Type B pancreatic cell (in vitro differentiated cells): ENCODE measurements around the gene IL17RC. TPM values are rescaled to one million over a fixed set of nuclear protein-coding genes. Genes with fewer than 3 reads are reported as not detected.
"Not testable (repeated sequence)": the region's sequence is repeated elsewhere in the genome, so short reads cannot be mapped to it uniquely, and the experiment has no call there.

Experiments used
- DNase-seq: peaks from one replicate; pipeline ENCODE4 v3.0.0; 2021; ENCODE audit warnings: mixed read lengths; ENCODE audit not compliant: unreplicated experiment; ENCODE audit errors: extremely low spot score
- H3K27ac Mint-ChIP-seq: 2 replicates; pipeline ENCODE4 v1.8.0; 2021; ENCODE audit warnings: mild to moderate bottlenecking, mixed read lengths
- H3K27me3 Mint-ChIP-seq: 2 replicates; pipeline ENCODE4 v1.8.0; 2021; ENCODE audit warnings: mixed read lengths
- H3K36me3 Mint-ChIP-seq: 2 replicates; pipeline ENCODE4 v1.8.0; 2021; ENCODE audit warnings: mixed read lengths
- H3K4me1 Mint-ChIP-seq: one replicate; pipeline ENCODE4 v1.8.0; 2021; ENCODE audit warnings: mixed read lengths; ENCODE audit not compliant: unreplicated experiment
- H3K4me3 Mint-ChIP-seq: 2 replicates; pipeline ENCODE4 v1.8.0; 2021; ENCODE audit warnings: mild to moderate bottlenecking, mixed read lengths
- H3K9me3 Mint-ChIP-seq: 2 replicates; pipeline ENCODE4 v1.8.0; 2021; ENCODE audit warnings: mixed read lengths
- total RNA-seq: library from RNA; stranded (reverse); gene quantifications from 2 replicates; pipeline ENCODE4 v1.2.1, GENCODE V29; 2021; ENCODE audit warnings: low replicate concordance
- TF ChIP-seq, protein P1 (sequence below): fragments of 200-600 bp; sonication (generic); conservative IDR thresholded peaks from 2 replicates; pipeline ENCODE4 v1.5.0; 2021; ENCODE audit warnings: antibody characterized with exemption, mild to moderate bottlenecking

IL17RC gene
- total RNA-seq, 1 donor from 2014 or later: 22.6 TPM

DNA sequence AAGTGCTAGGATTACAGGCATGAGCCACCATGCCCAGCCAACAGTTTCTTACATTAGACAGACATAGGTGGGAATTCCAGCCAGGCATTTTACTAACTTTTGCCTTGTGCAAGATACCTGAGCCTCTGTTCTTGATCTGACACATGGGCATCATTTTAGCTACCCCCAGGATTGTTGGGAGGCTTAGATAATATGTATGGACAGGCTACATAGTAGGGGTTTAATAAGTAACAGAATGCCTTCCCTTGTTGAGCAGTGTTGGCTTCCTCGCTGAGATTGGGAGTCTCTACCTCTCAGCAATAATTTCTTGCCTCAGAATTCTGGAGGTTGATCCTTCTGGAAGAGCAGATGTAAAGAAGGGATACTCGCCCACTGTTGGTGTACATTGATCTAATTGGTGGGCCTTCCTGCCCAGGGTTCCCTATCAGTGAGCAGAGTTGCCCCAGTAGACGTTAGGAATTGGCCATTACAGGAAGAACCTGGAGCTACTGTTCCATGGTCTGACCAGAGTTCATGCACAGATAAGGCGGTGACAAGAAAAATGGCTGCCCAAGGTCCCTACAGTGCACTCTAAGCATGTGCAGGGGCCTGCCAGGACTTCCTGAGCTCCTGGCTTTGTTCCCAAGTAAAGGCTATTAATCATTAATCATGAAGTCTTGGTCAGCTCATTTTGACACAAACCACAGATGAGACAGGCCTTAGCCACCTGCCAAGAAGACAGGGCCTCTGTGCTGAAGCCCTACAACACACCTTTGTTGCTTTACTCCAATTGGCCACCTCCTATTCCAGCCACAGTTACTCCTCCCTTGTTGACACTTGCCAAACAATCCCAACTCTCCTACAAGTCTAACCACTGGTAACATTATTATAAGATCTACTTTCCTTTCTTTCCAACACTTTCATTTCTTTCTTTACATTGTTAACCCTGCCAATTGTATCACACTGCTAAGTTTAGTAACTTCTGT lies 19.2 kb upstream of the IL17RC start:
- H3K27me3 Mint-ChIP-seq: no peaks in the 10 kb centered on the region
- H3K4me3 Mint-ChIP-seq: peak overlapping the region; percentile 60
- peaks cover 9% of the 10 kb centered on the region for H3K36me3 Mint-ChIP-seq
- H3K27ac Mint-ChIP-seq: peak overlapping the region; percentile 69
- no peaks in the 10 kb centered on the region for H3K9me3 Mint-ChIP-seq
- TF ChIP-seq, protein P1, sequence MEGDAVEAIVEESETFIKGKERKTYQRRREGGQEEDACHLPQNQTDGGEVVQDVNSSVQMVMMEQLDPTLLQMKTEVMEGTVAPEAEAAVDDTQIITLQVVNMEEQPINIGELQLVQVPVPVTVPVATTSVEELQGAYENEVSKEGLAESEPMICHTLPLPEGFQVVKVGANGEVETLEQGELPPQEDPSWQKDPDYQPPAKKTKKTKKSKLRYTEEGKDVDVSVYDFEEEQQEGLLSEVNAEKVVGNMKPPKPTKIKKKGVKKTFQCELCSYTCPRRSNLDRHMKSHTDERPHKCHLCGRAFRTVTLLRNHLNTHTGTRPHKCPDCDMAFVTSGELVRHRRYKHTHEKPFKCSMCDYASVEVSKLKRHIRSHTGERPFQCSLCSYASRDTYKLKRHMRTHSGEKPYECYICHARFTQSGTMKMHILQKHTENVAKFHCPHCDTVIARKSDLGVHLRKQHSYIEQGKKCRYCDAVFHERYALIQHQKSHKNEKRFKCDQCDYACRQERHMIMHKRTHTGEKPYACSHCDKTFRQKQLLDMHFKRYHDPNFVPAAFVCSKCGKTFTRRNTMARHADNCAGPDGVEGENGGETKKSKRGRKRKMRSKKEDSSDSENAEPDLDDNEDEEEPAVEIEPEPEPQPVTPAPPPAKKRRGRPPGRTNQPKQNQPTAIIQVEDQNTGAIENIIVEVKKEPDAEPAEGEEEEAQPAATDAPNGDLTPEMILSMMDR: no peak
- no peak for DNase-seq
- peaks cover 32% of the 10 kb centered on the region for H3K4me1 Mint-ChIP-seq

DNA sequence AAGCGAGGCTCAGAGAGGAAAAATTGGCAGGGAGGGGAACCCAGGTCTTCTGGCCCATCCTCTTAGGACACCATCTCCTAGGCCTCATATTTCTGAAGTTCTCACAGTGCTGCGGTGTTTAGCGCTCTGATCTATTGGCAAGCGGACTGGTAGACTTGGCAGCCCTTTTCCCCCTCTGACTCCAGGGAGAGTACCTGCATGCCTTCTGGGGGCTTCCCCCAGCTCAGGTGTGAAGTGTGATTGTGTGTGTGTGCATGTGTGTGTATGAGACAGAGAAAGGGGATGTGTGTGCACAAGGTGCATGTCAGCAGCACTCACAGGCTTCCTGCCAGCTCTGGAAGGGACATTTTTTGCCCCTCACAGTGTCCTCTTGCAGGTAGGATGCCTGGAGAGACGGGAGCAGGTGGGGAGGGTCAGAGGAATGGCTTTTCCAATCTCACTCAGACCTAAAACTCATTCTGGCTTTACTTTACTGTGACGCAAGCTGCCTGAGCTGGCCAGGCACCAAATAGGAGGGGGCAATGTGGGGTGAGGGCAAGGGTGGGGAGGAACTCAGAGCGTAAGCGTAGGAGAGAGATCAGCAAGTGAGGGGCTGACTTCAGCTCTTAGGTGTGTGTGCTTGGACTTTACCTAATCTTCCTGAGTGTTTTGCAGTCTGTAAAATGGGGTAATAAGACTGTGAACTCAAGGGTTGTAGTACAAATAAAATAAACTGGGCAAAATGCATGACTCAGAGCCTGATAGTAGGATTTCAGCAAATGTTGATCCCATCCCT lies 18.2 kb upstream of the IL17RC start:
- Mint-ChIP-seq H3K9me3 (no peaks in the 10 kb centered on the region), H3K4me1 (peaks cover 37% of the 10 kb centered on the region), H3K27ac (peak overlapping the region; percentile 69), H3K4me3 (peak overlapping the region; percentile 25), H3K27me3 (no peaks in the 10 kb centered on the region), H3K36me3 (peaks cover 5% of the 10 kb centered on the region)
- no peak for DNase-seq
- TF ChIP-seq, protein P1: no peak

DNA sequence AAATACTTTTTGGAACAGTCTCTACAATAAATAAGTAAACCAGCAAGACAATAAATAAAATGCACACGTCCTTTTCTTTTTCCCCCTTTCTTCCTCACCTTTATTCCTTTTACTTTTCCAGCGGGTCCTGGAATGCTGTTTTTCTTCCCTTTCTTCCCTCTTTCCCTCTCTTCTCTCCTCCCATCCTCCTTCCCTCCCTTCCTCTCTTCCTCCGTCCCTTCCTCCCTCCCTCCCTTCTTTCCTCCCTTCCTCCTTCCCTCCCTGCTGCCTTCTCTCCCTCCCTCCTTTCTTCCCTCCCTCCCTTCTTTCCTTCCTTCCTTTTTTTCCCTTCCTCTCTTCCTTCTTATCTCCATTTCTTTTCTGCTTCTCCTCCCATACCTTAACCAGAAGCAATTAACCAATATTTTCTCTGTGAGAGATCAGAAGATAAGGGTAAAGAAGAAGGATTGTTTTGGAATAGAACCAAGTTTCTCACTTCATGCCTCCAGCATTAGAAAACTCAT lies 17.6 kb upstream of the IL17RC start:
- peak overlapping the region; percentile 69 for H3K27ac Mint-ChIP-seq

DNA sequence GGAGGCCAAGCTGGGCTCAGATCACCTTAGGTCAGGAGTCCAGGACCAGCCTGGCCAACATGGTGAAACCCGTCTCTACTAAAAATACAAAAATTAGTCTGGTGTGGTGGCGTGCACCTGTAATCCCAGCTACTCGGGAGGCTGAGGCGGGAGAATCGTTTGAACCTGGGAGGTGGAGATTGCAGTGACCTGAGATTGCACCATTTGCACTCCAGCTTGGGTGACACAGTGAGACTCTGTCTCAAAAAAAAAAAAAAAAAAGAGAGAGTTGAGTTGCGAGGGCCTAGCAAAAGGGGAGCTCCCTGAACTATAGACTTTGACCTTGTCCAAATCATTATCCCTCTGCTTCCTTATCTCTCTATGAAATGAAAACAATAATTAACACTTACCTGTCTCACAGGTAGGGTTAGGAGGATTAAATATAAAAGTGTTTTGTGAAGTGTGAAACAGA lies 15.9 kb upstream of the IL17RC start:
- H3K27ac Mint-ChIP-seq, H3K9me3 Mint-ChIP-seq, H3K27me3 Mint-ChIP-seq, DNase-seq, H3K36me3 Mint-ChIP-seq: not testable (repeated sequence)
- Mint-ChIP-seq H3K4me1 (peaks cover 34% of the 10 kb centered on the region), H3K4me3 (peak overlapping the region; percentile 43)

More for the DNA sequence above, 17.6 kb upstream of the IL17RC start:
- H3K9me3 Mint-ChIP-seq: no peaks in the 10 kb centered on the region
- no peak for DNase-seq
- H3K4me3 Mint-ChIP-seq: peak overlapping the region; percentile 25
- H3K36me3 Mint-ChIP-seq: no peaks in the 10 kb centered on the region
- H3K27me3 Mint-ChIP-seq: no peaks in the 10 kb centered on the region
- TF ChIP-seq, protein P1: no peak
- H3K4me1 Mint-ChIP-seq: peaks cover 37% of the 10 kb centered on the region

DNA sequence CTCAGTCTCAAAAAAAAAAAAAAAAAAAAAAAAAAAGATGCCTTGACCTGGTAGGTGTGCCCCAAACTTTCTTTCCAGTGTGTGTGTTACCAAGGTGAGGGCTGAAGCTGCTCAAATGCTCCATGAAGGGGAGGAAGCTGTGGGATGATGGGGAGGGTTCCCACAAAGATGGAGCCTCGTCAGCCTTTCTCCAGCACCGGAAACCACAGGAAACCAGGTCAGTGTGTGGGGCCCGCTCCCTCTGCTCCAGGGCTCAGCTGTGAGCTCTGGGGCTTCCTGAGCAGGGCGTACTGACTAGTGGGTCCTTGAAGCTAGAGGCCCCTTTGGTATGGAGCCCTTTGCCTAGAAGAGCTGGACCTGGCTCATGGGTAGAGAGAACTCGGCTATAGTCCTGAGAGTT lies 14.9 kb upstream of the IL17RC start:
- DNase-seq: no peak
- TF ChIP-seq, protein P1: no peak
- peaks cover 34% of the 10 kb centered on the region for H3K4me1 Mint-ChIP-seq
- peak overlapping the region; percentile 81 for H3K27ac Mint-ChIP-seq
- no peaks in the 10 kb centered on the region for H3K36me3 Mint-ChIP-seq
- peak overlapping the region; percentile 85 for H3K4me3 Mint-ChIP-seq
- no peaks in the 10 kb centered on the region for H3K9me3 Mint-ChIP-seq
- H3K27me3 Mint-ChIP-seq: no peaks in the 10 kb centered on the region
